CD14-positive monocyte (primary cell): ENCODE results near the gene GPR173. TPM values are rescaled to one million over a fixed set of nuclear protein-coding genes. Genes with fewer than 3 reads are reported as not detected.

Source experiments
- DNase-seq, 3 donors: peaks; one replicate each; pipeline ENCODE4 v3.0.0-alpha.2; 2011 to 2022
- H2AFZ ChIP-seq: 2 replicates; pipeline ENCODE4 v1.6.0; 2012; ENCODE audit warnings: mild to moderate bottlenecking, low read depth, low read length, inconsistent platforms; ENCODE audit not compliant: insufficient read depth, poor library complexity, severe bottlenecking
- H3K27ac ChIP-seq, 2 donors: 1 replicate in 1 of 2; 2 replicates in 1 of 2; pipeline ENCODE4 v1.5.1; 2012 to 2013; ENCODE audit warnings: low read length in 2 of 2, control low read depth in 1 of 2, inconsistent platforms in 1 of 2, low read depth in 1 of 2, mild to moderate bottlenecking in 1 of 2
- H3K27me3 ChIP-seq, 2 donors: one replicate each; pipeline versions ENCODE4 v1.6.0 to v1.6.1; 2011 to 2013; ENCODE audit warnings: low read length in 2 of 2; ENCODE audit not compliant: control insufficient read depth in 2 of 2, insufficient read depth in 2 of 2
- H3K36me3 ChIP-seq, 2 donors: replicated peaks in 1 of 2; 1 replicate in 1 of 2; 2 replicates in 1 of 2; pipeline versions ENCODE4 v1.5.1 to v1.6.1; 2012 to 2013; ENCODE audit warnings: low read length in 2 of 2, control low read depth in 1 of 2, inconsistent platforms in 1 of 2, mild to moderate bottlenecking in 1 of 2; ENCODE audit not compliant: insufficient read depth in 2 of 2, control insufficient read depth in 1 of 2
- H3K4me1 ChIP-seq, 2 donors: 1 replicate in 1 of 2; 2 replicates in 1 of 2; pipeline versions ENCODE4 v1.5.1 to v1.6.1; 2012 to 2013; ENCODE audit warnings: low read length in 2 of 2, control low read depth in 1 of 2, inconsistent platforms in 1 of 2, mild to moderate bottlenecking in 1 of 2, moderate library complexity in 1 of 2; ENCODE audit not compliant: insufficient read depth in 2 of 2, control insufficient read depth in 1 of 2
- H3K4me2 ChIP-seq: replicated peaks from 2 replicates; pipeline ENCODE3; 2012; ENCODE audit warnings: low read length, moderate library complexity, mild to moderate bottlenecking; ENCODE audit not compliant: poor library complexity, severe bottlenecking; ENCODE audit errors: extremely low read depth
- H3K4me3 ChIP-seq, 3 experiments: fragments of 200-600 bp in 1 of 3; sonication (generic) in 1 of 3; replicated peaks in 1 of 3; 1 replicate in 2 of 3; 2 replicates in 1 of 3; pipeline ENCODE4 v1.5.1; 2011 to 2013; ENCODE audit warnings: low read length in 3 of 3, mild to moderate bottlenecking in 3 of 3, control low read depth in 2 of 3, low read depth in 2 of 3, inconsistent platforms in 1 of 3, moderate library complexity in 1 of 3
- H3K79me2 ChIP-seq: 2 replicates; pipeline ENCODE4 v1.6.0; 2012; ENCODE audit warnings: mild to moderate bottlenecking, control low read depth, inconsistent platforms, low read length, moderate library complexity; ENCODE audit not compliant: insufficient read depth
- H3K9ac ChIP-seq: 2 replicates; pipeline ENCODE4 v1.6.0; 2017; ENCODE audit warnings: low read length, mild to moderate bottlenecking; ENCODE audit not compliant: insufficient read depth, poor library complexity, severe bottlenecking
- H3K9me3 ChIP-seq, 2 donors: replicated peaks in 1 of 2; 1 replicate in 1 of 2; 2 replicates in 1 of 2; pipeline versions ENCODE4 v1.5.1 to v1.6.1; 2012 to 2013; ENCODE audit warnings: low read length in 2 of 2, control low read depth in 1 of 2; ENCODE audit not compliant: control insufficient read depth in 1 of 2, insufficient read depth in 1 of 2
- H4K20me1 ChIP-seq: 2 replicates; pipeline ENCODE4 v1.6.0; 2012; ENCODE audit warnings: mild to moderate bottlenecking, low read length, control low read depth, moderate library complexity; ENCODE audit not compliant: insufficient read depth
- H3K27ac Mint-ChIP-seq, 7 donors: one replicate each; pipeline ENCODE4 v1.8.0; 2020; ENCODE audit warnings: mild to moderate bottlenecking in 7 of 7, mixed read lengths in 7 of 7, moderate library complexity in 6 of 7, inconsistent platforms in 2 of 7
- H3K27me3 Mint-ChIP-seq, 3 donors: one replicate each; pipeline ENCODE4 v1.8.0; 2021 to 2022; ENCODE audit warnings: low read depth in 3 of 3, mild to moderate bottlenecking in 3 of 3, mixed read lengths in 3 of 3, moderate library complexity in 3 of 3, inconsistent platforms in 1 of 3
- H3K36me3 Mint-ChIP-seq, 2 donors: one replicate each; pipeline ENCODE4 v1.8.0; 2020; ENCODE audit warnings: mixed read lengths in 2 of 2, inconsistent platforms in 1 of 2, mild to moderate bottlenecking in 1 of 2
- H3K4me1 Mint-ChIP-seq: one replicate; pipeline ENCODE4 v1.8.0; 2020; ENCODE audit warnings: mild to moderate bottlenecking, mixed read lengths
- H3K4me3 Mint-ChIP-seq, 2 donors: one replicate each; pipeline ENCODE4 v1.8.0; 2020; ENCODE audit warnings: mild to moderate bottlenecking in 2 of 2, mixed read lengths in 2 of 2, moderate library complexity in 1 of 2
- H3K9me3 Mint-ChIP-seq, 7 donors: one replicate each; pipeline ENCODE4 v1.8.0; 2020 to 2022; ENCODE audit warnings: mixed read lengths in 7 of 7, mild to moderate bottlenecking in 6 of 7, moderate library complexity in 6 of 7, inconsistent platforms in 2 of 7
- CTCF ChIP-seq: fragments of 200-600 bp; IDR thresholded peaks from one replicate; pipeline ENCODE4 v1.8.0; 2022; ENCODE audit warnings: antibody characterized with exemption, mild to moderate bottlenecking
- WGBS: methylation state at CpG from one replicate; pipeline ENCODE4 v1.1.5; 2013; ENCODE audit warnings: missing lambda C conversion rate; ENCODE audit not compliant: insufficient coverage; 5-methylcytosine and 5-hydroxymethylcytosine counted together
- intact Hi-C, 2 donors: fragments of 100-400 bp; cut with micrococcal nuclease; formaldehyde crosslinking; loops; one replicate each; pipeline versions ENCODE4 v1.15.0 to v1.15.1; 2023
- polyA plus RNA-seq, 3 donors: library from polyadenylated mRNA; depleted of rRNA in 1 of 3; unstranded in 2 of 3; stranded (reverse) in 1 of 3; fragments of 300-500 nt in 2 of 3; fragments of >200 nt in 1 of 3; fragmentation: Illumina TruSeq in 2 of 3; gene quantifications; 1 replicate in 2 of 3; 2 replicates in 1 of 3; pipeline ENCODE4 v1.2.3, GENCODE V29; 2012 to 2021

The GPR173 gene
- polyA plus RNA-seq, 3 donors = 0.43 TPM; not detected in 2

GRCh38 chrX:53036149-53036548 is 12.4 kb upstream of the GPR173 start:
- Mint-ChIP-seq H3K4me1 (no peaks in the 10 kb centered on the region), H3K27ac (no peak overlapping the region), H3K9me3 (peaks cover 0 to 5% (median 0%) of the 10 kb centered on the region in 7 donors), H3K27me3 (peaks cover 4 to 19% (median 11%) of the 10 kb centered on the region in 3 donors), H3K4me3 (no peak overlapping the region), H3K36me3 (no peaks in the 10 kb centered on the region)
- TF ChIP-seq CTCF = no peak
- Histone ChIP-seq H3K79me2 (no peaks in the 10 kb centered on the region), H3K27me3 (peaks cover 0 to 5% of the 10 kb centered on the region in 2 donors), H3K9ac (no peak overlapping the region), H3K4me1 (no peaks in the 10 kb centered on the region), H2AFZ (no peak overlapping the region), H3K9me3 (no peaks in the 10 kb centered on the region), H3K4me2 (no peak overlapping the region), H3K27ac (no peak overlapping the region), H3K4me3 (no peak overlapping the region), H4K20me1 (no peaks in the 10 kb centered on the region), H3K36me3 (no peaks in the 10 kb centered on the region)
- no peak for DNase-seq
- WGBS = no CpG with 5 or more reads among the region's 5 CpGs
- intact Hi-C loops = no loop called here

DNA sequence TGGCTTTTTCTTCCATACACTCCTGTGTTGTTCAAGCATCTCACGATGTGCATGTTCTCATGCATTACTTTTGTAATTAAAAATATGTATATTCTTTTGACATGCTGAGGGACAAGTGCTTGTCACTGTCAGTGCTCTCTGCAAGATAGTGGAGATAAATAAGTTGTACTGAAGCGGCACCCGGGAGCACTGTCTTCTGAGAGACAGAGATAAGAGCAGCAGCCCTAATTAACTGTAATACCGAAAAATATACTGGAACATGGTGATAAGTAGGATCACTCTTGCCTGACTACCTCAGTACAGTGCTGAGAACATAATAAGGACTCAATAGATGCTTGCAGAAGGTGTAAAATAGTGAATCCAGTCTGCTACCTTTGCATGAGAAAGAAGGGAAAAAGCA is 9.4 kb upstream of the GPR173 start:
- Mint-ChIP-seq H3K27ac (no peak overlapping the region), H3K9me3 (peaks cover 0 to 2% (median 0%) of the 10 kb centered on the region in 7 donors), H3K27me3 (peaks cover 8 to 22% (median 11%) of the 10 kb centered on the region in 3 donors), H3K36me3 (no peaks in the 10 kb centered on the region), H3K4me3 (no peak overlapping the region), H3K4me1 (no peaks in the 10 kb centered on the region)
- Histone ChIP-seq H3K4me2 (no peak overlapping the region), H3K9ac (no peak overlapping the region), H3K4me3 (no peak overlapping the region), H3K27ac (no peak overlapping the region), H3K9me3 (no peaks in the 10 kb centered on the region), H3K4me1 (no peaks in the 10 kb centered on the region), H4K20me1 (no peaks in the 10 kb centered on the region), H3K27me3 (peaks cover 0 to 5% of the 10 kb centered on the region in 2 donors), H3K36me3 (no peaks in the 10 kb centered on the region), H3K79me2 (no peaks in the 10 kb centered on the region), H2AFZ (no peak overlapping the region)
- DNase-seq = no peak
- no CpG with 5 or more reads among the region's 4 CpGs for WGBS
- TF ChIP-seq CTCF = no peak
- intact Hi-C loops = no loop called here
